MM.1S (cell line): ENCODE measurements around the gene SLC25A31.

Experiments used
- CTCF ChIP-seq: fragments of 300-600 bp; sonication (generic); IDR thresholded peaks from 2 replicates; pipeline ENCODE4 v1.5.1; 2016; ENCODE audit warnings: antibody characterized with exemption, low read length, mixed read lengths
- EZH2 ChIP-seq: fragments of 300-600 bp; sonication (generic); optimal IDR thresholded peaks from 2 replicates; pipeline ENCODE3; 2017; ENCODE audit warnings: low read depth, mild to moderate bottlenecking, antibody characterized with exemption, low read length, mixed read lengths

- no peak for TF ChIP-seq CTCF
- no peak for TF ChIP-seq EZH2
Measured at GRCh38 chr4:127799711-127800110, 69.5 kb downstream of the SLC25A31 start.
